ENCODE data around the gene ANKRD55.

Gene ANKRD55

DNA sequence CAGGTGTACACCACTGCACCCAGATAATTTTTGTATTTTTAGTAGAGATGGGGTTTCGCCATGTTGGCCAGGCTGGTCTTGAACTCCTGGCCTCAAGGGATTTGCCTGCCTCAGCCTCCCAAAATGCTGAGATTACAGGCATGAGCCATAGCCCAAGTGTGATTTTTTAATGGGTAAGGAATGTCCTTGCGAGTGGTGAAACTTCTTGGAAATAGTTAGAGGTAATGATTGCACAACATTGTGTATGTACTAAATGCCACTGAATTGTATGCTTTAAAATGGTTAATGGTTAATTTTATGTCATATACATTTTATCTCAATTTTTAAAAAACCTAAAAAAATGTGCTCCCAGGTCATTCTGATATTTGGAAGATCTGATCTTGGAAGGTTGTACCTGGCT lies 178.5 kb downstream of the ANKRD55 start:
- DNase-seq (ENCODE audit: low spot score), result no peak
- FAIRE-seq, result no peak

DNA sequence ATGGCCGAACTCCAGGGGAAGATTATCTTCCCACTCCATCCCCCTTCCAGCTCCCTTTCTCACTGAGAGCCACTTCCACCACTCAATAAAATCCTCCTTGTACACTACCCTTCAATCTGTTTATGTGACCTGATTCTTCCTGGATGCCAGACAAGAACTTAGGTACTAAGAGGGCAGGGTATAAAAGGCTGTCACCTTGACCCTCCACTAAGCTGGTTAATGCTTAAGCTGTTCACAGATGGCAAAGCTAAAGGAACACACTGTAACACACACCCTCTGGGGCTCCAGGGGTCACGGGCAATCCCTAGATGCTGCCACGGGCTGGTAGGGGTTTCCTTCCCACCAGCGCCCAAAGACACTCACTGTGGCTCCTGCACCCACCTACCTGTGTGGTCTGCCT lies 179.8 kb downstream of the ANKRD55 start:
- FAIRE-seq (no peak), DNase-seq (ENCODE audit: low spot score) (no peak)

DNA sequence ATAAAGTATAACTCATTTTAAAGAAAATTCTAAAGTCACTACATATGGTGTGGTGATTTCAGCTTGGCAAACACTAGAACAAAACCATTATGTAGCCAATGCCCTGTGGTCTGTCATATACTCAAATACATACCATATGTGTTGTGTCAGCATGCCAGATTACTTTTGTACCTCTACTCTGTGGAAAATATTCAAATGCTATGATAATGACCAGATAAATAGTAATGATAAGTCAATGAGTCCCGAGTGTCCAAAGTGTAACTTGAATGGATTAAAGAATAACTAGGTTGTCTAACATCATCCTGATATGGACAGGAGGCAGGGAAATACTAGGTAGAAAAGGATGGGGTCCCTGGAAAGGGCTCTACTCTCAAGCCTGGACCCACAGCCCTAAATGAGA lies 180.4 kb downstream of the ANKRD55 start:
- FAIRE-seq (no peak), DNase-seq (ENCODE audit: low spot score) (no peak)

DNA sequence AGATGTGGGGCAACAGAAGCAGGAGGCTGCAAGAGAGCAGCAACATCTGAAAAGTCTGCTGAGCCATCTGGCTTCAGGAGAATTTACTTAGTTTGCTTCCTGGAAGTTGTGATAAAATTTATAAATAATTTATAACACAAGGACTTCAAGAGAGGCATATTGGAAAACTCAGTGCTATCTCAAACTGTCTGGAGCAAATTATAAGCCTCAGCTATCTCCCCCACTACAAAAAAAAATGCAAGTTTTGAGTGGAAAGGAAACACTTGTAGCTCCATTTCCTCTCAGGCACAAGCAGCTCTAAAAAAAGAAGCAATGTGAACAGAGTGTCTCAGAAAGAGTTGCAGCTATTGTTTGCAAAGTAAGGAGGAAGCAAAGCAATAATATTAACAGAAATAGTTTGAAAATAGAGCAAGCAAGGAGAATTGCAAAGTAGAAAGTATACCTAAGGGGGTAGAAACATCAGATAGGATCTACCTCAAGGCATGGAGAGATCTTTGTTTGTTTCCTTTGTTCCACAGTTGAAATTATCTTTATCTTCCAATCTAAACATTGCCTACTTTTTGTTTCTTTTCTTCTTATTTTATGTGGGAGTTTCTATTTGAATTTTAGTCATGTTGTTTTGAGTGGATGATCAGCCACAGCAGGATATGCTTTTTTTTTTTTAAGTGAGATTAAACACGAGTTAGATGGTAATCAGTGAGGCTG lies 182.4 kb downstream of the ANKRD55 start:
- no peak for DNase-seq (ENCODE audit: low spot score)
- no peak for FAIRE-seq

All from urothelium cell line (cell line).